T-helper 22 cell (primary cell): ENCODE data around the gene ZBTB16.

Experiments used
- DNase-seq: peaks from one replicate; pipeline ENCODE4 v3.0.0-alpha.2; 2020; ENCODE audit warnings: low read depth

The ZBTB16 gene

DNA sequence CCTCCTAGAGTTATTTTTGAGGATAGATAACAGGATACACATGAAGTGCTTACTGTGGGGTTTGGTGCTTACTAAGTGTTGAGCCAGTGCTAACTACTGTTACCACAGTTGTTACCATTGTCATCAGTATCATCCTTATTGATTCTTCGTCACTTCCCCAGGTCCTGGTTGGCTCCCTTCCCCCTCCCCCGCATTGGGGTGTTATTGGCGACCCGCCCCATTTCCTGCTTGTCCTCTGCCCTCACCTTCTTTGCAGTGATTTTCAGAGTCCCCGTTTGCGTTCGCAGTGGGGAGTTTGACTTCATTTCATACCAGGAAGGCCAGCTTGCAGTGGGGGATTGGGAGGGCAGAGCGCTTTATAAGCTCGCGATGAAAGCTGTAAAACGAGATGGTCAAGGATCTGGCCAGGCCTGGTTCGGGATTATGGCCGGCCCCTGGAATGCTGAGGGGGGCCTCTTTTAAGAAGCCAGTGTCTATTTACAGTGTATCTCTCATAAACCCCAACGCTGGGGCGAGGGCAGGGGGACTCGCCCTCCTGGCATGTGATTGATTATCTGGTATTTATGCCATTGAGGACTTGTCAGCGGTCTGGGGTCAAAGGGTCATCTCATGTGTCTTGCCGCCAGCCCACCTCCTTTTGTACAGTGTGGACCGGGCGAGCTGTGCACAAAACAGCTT is 152.1 kb downstream of the ZBTB16 start:
- DNase-seq: no peak

GRCh38 chr11:114213622-114214021 is 154.1 kb downstream of the ZBTB16 start:
- DNase-seq: no peak

GRCh38 chr11:114215428-114215827 is 155.9 kb downstream of the ZBTB16 start:
- DNase-seq: no peak

GRCh38 chr11:114215871-114216795 is 156.6 kb downstream of the ZBTB16 start:
- no peak for DNase-seq

GRCh38 chr11:114216796-114217180 is 157.3 kb downstream of the ZBTB16 start:
- DNase-seq: no peak

DNA sequence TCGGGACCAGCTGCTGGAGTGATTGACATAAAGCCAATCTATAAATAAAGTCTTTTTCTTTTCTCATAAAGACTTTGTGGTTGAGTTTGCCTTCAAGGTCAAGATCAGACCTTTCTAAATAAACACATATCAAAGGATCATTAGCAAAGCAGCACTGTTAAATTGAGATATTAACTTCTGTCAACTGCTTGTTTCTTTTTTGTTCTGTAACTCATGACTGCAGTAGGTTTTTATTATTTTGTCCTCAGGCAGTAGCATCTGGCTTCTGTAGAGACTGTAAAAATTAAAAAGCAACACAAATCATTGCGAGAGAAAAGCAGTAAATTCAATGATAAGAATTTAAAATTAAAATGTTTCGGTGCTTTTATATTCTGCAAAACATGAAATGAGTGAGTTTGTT is 159.0 kb downstream of the ZBTB16 start:
- no peak for DNase-seq

- no peak for DNase-seq
Observed at GRCh38 chr11:114219559-114220349, 160.2 kb downstream of the ZBTB16 start.

DNA sequence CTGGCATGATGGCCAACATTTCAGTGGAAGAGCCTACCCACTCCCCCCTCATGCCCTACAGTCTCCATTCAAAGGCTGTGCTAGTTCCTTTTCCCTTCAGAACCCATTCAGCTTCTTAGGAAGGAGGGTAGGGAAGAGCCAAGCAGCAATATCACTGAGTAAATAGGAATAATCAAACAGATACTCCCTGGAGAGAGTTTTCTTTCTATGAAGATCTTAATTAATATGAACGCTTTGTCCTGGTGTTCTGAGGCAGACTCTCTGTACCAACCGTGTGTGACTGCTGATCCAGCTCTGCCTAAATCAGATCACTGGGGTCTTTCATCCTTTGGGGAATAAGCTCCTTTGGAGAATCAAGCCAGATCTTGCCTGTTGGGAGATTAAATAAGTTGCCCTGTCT is 161.5 kb downstream of the ZBTB16 start:
- DNase-seq: no peak

GRCh38 chr11:114225661-114226060 is 166.2 kb downstream of the ZBTB16 start:
- DNase-seq: no peak

DNA sequence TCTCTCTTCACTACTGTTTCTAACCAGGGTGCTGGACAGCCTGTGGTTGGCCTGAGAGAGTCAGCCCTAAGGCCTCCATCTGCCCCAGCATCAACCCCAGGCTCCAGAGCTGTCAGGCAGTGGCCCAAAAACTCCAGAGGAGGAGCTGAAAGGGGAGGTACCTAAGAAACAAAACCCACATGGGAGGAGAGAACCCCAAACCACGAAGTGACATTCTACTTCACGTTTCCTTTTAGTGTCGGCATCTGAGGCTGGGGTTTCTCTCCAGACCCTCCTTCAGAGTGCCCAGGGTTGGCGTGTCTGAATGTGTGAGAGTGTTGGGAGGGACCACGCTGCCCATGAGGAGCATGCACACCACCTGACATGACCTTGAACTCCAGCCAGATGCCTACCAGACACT is 166.8 kb downstream of the ZBTB16 start:
- DNase-seq: no peak

GRCh38 chr11:114228435-114229411 is 169.2 kb downstream of the ZBTB16 start:
- DNase-seq: no peak

GRCh38 chr11:114230031-114230704 is 170.7 kb downstream of the ZBTB16 start:
- no peak for DNase-seq

DNA sequence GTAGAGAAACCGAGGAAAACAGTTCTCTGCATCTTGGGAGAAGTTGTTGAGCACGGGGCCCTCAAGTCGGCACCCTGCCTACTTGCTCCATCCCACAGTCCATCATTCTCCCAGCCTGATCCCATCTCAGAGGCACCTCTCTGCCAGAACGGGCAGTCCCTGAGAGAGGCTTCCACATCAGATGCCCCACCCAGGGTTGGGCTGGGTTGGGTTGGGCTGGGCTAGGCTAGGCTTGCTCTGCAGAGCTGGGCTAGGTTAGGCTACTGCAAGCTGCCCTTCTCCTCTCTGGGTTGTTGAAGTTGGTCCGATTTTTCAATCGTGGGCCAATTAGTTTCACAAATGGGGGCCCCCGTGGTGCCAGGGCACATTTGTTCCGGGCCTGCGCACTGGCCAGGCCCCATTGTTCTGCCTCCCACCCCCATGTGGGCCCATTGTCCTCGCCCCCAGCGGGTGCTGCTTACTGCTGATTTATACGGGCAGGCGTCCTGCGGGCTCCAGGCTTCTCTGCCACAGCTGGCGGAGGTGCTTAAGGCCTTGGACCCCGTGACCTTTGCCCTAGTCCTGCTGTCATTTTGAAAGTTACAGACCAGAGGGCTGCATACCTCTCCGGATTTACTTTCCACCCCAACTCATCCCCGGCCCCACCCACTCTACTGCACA is 173.0 kb downstream of the ZBTB16 start:
- no peak for DNase-seq

GRCh38 chr11:114233755-114234154 is 174.2 kb downstream of the ZBTB16 start:
- DNase-seq: no peak

- DNase-seq: no peak
Observed at GRCh38 chr11:114236829-114237228, 177.3 kb downstream of the ZBTB16 start.

DNA sequence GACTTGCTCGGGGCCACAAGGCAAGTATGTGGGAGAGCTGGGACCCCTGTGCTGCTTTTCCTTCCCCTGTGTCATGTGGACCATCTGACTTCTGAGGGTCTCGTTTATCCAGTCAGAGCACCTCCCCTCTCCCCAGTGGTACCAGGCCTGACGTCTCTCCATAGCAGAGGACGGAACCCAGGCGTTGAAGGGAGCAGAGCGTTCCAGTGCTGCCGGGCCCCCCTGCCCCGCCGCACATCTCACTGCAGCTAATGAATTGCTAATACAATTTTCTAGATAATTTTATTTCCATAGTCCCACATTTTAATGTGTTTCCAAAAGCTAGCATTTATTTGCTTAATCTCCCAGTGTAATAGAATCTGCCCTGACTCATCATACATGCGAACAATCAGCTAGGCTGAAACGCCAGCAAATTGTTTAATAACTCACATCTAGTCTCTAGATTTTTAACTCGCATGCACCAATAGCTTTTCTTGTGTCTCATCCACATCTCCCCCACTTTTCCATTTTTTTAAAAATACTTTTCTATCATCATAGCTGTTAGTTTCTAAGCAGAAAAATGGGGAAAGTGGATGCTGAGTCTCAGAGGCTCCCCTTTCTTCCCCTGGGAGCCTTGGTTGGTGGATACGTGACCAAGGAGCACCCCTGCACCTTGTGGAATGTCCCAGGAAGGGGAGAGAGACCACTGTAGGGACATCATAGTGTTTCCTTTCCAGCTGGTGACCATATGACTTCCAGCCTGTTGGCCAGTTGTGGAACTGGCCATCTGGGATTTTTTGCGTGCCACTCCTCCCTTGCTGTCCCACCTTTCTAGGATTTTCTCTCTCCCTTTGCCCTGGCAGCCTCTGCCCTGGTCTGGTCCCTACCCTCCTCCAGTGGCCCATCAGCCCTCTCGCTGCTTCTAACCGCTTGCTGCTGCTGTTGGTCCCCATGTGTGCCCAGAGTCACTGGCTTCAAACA is 178.1 kb downstream of the ZBTB16 start:
- no peak for DNase-seq

DNA sequence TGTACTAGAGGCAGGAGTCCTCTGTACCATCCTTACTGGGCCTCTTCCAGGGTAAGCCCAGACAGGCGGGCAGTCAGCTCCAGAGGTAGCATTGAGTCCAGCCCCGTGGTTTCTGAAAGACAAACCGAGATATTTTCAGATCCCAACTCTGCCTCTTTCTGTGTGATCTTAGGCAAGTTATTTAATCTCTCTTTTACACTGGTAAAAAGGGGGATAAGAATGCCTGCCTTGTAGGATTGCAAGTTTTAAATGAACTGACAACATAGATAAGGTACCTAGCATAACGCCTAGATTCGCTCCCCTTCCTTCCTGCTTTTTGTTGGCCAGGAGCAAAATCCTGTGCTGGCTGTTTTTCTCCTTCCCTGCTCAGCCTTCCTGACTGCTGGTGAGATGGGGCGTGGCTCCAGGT is 180.2 kb downstream of the ZBTB16 start:
- DNase-seq: no peak

- DNase-seq: no peak
Observed at GRCh38 chr11:114242032-114242431, 182.5 kb downstream of the ZBTB16 start.
